Stomach (tissue), 9 donors: ENCODE results near the gene DNAJC25. TPM values are rescaled to one million over a fixed set of nuclear protein-coding genes. Genes with fewer than 3 reads are reported as not detected.
A peak's percentile ranks its signal among the peaks of the same experiment; 100 is the strongest.

ENCODE experiments used
- DNase-seq, 2 donors: peaks; one replicate each; pipeline versions ENCODE4 v3.0.0 to v3.0.0-alpha.2; 2013 to 2019
- H3K27ac ChIP-seq, 5 donors: fragments of 200-600 bp in 4 of 5; sonication (generic) in 4 of 5; one replicate each; pipeline ENCODE4 v1.5.1; 2013 to 2019; ENCODE audit warnings: mild to moderate bottlenecking in 1 of 5, moderate library complexity in 1 of 5
- H3K27me3 ChIP-seq, 3 donors: fragments of 200-600 bp; sonication (generic); one replicate each; pipeline ENCODE4 v1.5.1; 2017 to 2019; ENCODE audit warnings: mixed run types in 1 of 3
- H3K36me3 ChIP-seq, 4 donors: fragments of 200-600 bp; sonication (generic); 1 replicate in 3 of 4; 2 replicates in 1 of 4; pipeline ENCODE4 v1.5.1; 2016 to 2019
- H3K4me1 ChIP-seq, 4 donors: fragments of 200-600 bp; sonication (generic); one replicate each; pipeline ENCODE4 v1.5.1; 2016 to 2019
- H3K4me3 ChIP-seq, 4 donors: fragments of 200-600 bp; sonication (generic) in 3 of 4; one replicate each; pipeline ENCODE4 v1.5.1; 2016 to 2019; ENCODE audit warnings: mild to moderate bottlenecking in 1 of 4
- H3K9me3 ChIP-seq, 4 donors: fragments of 200-600 bp; sonication (generic); one replicate each; pipeline ENCODE4 v1.5.1; 2016 to 2019
- EP300 ChIP-seq: sonication (generic); formaldehyde crosslinking; IDR thresholded peaks from one replicate; pipeline ENCODE4 v1.6.1; 2017; ENCODE audit warnings: antibody characterized with exemption
- POLR2A ChIP-seq, 4 donors: fragments of 450-650 bp; IDR thresholded peaks; one replicate each; pipeline ENCODE4 v1.6.1; 2016; ENCODE audit warnings: antibody characterized with exemption in 4 of 4, control low read depth in 2 of 4, mild to moderate bottlenecking in 1 of 4, moderate library complexity in 1 of 4
- POLR2AphosphoS5 ChIP-seq, 3 donors: sonication (generic); formaldehyde crosslinking; IDR thresholded peaks; one replicate each; pipeline ENCODE4 v1.6.1; 2016; ENCODE audit warnings: antibody characterized with exemption in 3 of 3
- WGBS, 5 donors: extraction: QIAGEN DNeasy Blood & Tissue Kit in 3 of 5; methylation state at CpG; one replicate each; pipeline versions ENCODE4 v1.1.5 to v1.1.7; 2013 to 2018; 5-methylcytosine and 5-hydroxymethylcytosine counted together
- intact Hi-C: fragments of 100-400 bp; cut with DNase I; formaldehyde crosslinking; loops from one replicate; pipeline ENCODE4 v1.15.1; 2023; ENCODE audit warnings: low total_unique reads
- polyA plus RNA-seq, 3 donors: library from polyadenylated mRNA; stranded (reverse); fragments of 200-250 nt; gene quantifications; one replicate each; pipeline ENCODE4 v1.2.3, GENCODE V29; 2013
- total RNA-seq, 5 donors: library from RNA; depleted of rRNA; stranded (reverse); fragments of >200 nt; gene quantifications; one replicate each; pipeline versions ENCODE4 v1.1.0 to v1.2.3, GENCODE V29; 2014 to 2016
- TF ChIP-seq, protein P1 (sequence below), 7 experiments: fragments of 450-650 bp in 4 of 7; fragments of 200-600 bp in 3 of 7; sonication (generic) in 3 of 7; IDR thresholded peaks; one replicate each; pipeline ENCODE4 v1.5.1; 2016 to 2019; ENCODE audit warnings: antibody characterized with exemption in 7 of 7, control low read depth in 2 of 7, mild to moderate bottlenecking in 1 of 7
- donor health status: healthy with polysubstance abuse.
- donor health status: Bipolar disorder and iron deficiency.
- donor health status: healthy.

The DNAJC25 gene
- total and polyA plus RNA-seq, 8 donors = 1.3 to 44.0 (median 4.7) TPM; not detected in 1

DNA sequence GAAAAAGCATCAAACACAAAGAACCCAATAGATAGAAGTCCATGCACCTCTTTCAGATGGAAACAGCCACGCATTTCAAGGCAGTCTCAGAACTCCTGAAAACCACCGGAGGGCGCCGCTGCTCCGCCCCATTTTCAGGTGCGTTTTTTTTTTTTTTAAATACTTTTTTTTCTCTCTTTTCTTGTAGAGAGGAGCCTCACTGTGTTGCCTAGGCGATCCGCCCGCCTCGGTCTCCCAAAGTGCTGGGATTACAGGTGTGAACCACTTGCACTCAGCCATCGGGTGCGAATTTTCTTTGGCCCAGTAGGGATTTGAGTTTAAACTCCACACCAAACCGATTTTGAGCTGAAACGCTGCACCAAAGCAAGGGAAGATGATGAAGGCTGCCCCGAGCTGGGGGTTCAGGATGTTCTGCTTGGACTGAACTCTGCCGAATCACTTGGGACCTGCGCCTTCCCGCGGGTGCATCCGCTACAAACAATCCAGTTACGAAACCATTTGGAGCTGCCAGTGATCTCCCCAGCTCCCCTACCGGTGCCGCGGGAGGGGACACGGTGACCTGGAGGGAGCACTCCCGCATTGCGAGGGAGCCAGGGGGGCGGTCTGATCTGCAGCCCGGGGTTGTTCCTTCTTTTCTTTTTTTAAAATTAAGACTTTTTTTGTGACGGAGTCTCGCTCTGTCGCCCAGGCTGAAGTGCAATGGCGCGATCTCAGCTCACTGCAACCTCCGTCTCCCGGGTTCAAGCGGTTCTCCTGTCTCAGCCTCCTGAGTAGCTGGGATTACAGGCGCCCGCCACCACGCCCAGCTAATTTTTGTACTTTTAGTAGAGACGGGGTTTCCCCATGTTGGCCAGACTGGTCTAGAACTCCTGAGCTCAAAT, 33.0 kb upstream of the DNAJC25 start:
- peak overlapping the region; percentile 77 to 94 (median 92) for H3K27ac ChIP-seq
- H3K36me3 ChIP-seq = peaks cover 19 to 42% (median 38%) of the 10 kb centered on the region in 4 donors
- DNase-seq = peak; percentile 69 to 92
- TF ChIP-seq, protein P1, sequence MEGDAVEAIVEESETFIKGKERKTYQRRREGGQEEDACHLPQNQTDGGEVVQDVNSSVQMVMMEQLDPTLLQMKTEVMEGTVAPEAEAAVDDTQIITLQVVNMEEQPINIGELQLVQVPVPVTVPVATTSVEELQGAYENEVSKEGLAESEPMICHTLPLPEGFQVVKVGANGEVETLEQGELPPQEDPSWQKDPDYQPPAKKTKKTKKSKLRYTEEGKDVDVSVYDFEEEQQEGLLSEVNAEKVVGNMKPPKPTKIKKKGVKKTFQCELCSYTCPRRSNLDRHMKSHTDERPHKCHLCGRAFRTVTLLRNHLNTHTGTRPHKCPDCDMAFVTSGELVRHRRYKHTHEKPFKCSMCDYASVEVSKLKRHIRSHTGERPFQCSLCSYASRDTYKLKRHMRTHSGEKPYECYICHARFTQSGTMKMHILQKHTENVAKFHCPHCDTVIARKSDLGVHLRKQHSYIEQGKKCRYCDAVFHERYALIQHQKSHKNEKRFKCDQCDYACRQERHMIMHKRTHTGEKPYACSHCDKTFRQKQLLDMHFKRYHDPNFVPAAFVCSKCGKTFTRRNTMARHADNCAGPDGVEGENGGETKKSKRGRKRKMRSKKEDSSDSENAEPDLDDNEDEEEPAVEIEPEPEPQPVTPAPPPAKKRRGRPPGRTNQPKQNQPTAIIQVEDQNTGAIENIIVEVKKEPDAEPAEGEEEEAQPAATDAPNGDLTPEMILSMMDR (IDR thresholded peaks at IDR 0.05) = peak in 5 of 7 experiments; percentile 15 to 65 (median 63)
- no peak for TF ChIP-seq POLR2A (IDR thresholded peaks at IDR 0.05)
- peak in 1 of 3 donors; percentile 7 for TF ChIP-seq POLR2AphosphoS5 (IDR thresholded peaks at IDR 0.05)
- TF ChIP-seq EP300 = no peak
- no peaks in the 10 kb centered on the region for H3K27me3 ChIP-seq
- intact Hi-C loops = no loop called here
- H3K4me3 ChIP-seq = peak overlapping the region; percentile 69 to 80 (median 78)
- no peaks in the 10 kb centered on the region for H3K9me3 ChIP-seq
- WGBS, 5 donors = 1 to 2% (median 1%) methylated on average over 41 of the region's 41 CpGs
- H3K4me1 ChIP-seq = peaks cover 5 to 42% (median 33%) of the 10 kb centered on the region in 4 donors

DNA sequence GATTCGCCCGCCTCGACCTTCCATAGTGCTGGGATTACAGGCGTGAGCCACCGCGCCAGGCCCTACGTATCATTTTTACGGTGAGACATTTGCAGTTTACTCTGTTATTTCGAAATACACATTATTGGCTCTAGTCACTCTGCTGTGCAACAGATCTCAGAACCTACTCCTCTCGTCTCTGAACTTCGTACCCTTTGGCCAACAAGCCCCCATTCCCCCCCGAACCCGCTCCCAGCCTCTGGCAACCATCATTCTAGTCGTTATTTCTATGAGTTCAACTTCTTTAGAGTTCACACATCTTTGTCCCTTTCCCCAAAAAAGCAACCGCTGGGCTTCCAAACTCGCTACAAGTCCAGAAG, 32.4 kb upstream of the DNAJC25 start:
- TF ChIP-seq POLR2A (IDR thresholded peaks at IDR 0.05) (no peak), EP300 (no peak), POLR2AphosphoS5 (IDR thresholded peaks at IDR 0.05) (no peak)
- TF ChIP-seq, protein P1 (IDR thresholded peaks at IDR 0.05) = no peak
- WGBS, 5 donors = 2 to 5% (median 3%) methylated on average over 16 of the region's 16 CpGs

DNA sequence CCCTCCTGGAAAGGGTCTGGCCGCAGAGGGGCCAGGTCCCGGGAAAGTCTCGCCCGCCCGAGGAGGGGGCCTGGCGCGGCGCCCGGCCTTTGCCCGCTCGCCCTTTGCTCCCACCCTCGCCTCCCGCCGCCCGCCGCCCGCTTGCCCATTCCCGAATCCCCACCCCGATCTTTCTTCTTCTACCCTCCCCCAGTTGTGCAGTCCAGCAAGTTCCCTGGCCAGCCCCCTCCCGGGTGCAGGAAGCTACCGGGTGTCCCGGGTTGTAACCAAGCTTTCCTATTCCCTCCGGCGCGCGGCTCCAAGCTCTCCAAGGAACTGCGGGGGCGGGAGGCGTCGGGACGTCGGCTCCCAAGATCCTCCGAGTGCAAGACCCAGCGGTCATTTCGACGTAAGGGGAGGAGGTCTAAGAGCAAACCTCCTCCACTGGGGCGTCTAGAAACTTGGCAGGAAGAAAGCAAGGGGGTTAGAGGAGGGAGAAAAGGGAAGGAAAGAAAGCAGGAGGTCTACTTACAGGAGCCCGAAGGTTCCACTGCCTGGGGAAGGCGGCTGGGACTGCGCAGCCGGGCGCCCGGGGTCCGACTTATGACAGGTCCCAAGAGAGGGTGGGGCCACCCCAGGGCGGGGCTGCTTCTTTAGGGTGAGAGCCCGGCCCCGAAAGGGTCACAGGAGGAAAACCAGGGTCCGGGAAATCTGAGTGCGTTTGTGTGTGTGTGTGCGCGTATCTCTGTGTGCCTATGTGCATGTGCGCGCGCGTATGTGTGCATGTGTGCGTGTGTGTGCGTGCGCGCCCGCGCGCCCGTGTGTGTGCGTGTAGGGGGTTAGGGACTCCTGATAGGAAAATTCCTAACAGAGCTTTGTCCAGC, 31.8 kb upstream of the DNAJC25 start, which contains the start of gene PTGR1:
TSS of gene PTGR1 (minus strand) at position 556 of the 863 bp plus-strand sequence. CDS start 2,225 bp downstream, outside the sequence.
- peak; percentile 76 to 94 for DNase-seq
- peak within 1 kb of the TSS; percentile 77 to 94 (median 92) for H3K27ac ChIP-seq
- H3K4me3 ChIP-seq = peak within 1 kb of the TSS; percentile 69 to 80 (median 78)
- intact Hi-C loops = no loop called here
- TF ChIP-seq POLR2A (IDR thresholded peaks at IDR 0.05) (no peak), POLR2AphosphoS5 (IDR thresholded peaks at IDR 0.05) (peak; percentile 10 to 67 (median 61)), EP300 (no peak)
- TF ChIP-seq, protein P1 (IDR thresholded peaks at IDR 0.05) = no peak
- WGBS, 5 donors = 1 to 3% (median 1%) methylated on average over 56 to 64 of the region's 64 CpGs
- H3K27me3 ChIP-seq = no peaks in the 10 kb centered on the region
- H3K36me3 ChIP-seq = peaks cover 19 to 30% (median 26%) of the 10 kb centered on the region in 4 donors
- no peaks in the 10 kb centered on the region for H3K9me3 ChIP-seq
- peaks cover 5 to 54% (median 36%) of the 10 kb centered on the region in 4 donors for H3K4me1 ChIP-seq

More for the DNA sequence above, 32.4 kb upstream of the DNAJC25 start:
- Histone ChIP-seq H3K9me3 (no peaks in the 10 kb centered on the region), H3K4me3 (peak overlapping the region; percentile 69 to 80 (median 78)), H3K36me3 (peaks cover 19 to 36% (median 32%) of the 10 kb centered on the region in 4 donors), H3K27ac (peak overlapping the region; percentile 77 to 94 (median 92)), H3K4me1 (peaks cover 5 to 48% (median 35%) of the 10 kb centered on the region in 4 donors), H3K27me3 (no peaks in the 10 kb centered on the region)
- intact Hi-C loops = no loop called here
- DNase-seq = peak; percentile 41 to 64

DNA sequence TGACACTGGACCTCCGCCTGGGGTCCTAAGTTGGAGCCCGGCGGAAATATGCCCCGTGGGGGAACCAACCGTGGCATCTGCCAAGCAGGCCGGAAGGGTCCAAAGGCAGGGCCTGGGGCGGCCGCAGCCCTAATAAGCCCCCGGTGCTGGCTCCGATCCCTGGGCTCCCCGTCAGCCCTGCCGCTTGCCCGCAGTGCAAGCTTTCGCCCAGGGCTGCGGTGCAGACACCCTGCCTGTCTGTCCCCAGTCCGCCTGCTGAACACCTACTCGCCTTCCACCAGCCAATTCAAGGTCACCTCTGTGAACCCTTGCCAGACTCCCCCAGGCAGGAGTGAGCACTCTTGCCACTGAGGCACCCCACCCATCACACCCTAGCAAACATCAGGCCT, 31.2 kb upstream of the DNAJC25 start:
- Histone ChIP-seq H3K4me3 (peak overlapping the region; percentile 69 to 80 (median 78)), H3K27me3 (no peaks in the 10 kb centered on the region), H3K4me1 (peaks cover 5 to 57% (median 37%) of the 10 kb centered on the region in 4 donors), H3K9me3 (no peaks in the 10 kb centered on the region), H3K27ac (peak overlapping the region; percentile 77 to 94 (median 92)), H3K36me3 (peaks cover 17 to 23% (median 22%) of the 10 kb centered on the region in 4 donors)
- WGBS, 5 donors = 32 to 42% (median 38%) methylated on average over 9 to 17 of the region's 17 CpGs
- DNase-seq = no peak
- intact Hi-C loops = no loop called here
- no peak for TF ChIP-seq POLR2A (IDR thresholded peaks at IDR 0.05)
- TF ChIP-seq, protein P1 (IDR thresholded peaks at IDR 0.05) = no peak
- no peak for TF ChIP-seq POLR2AphosphoS5 (IDR thresholded peaks at IDR 0.05)
- no peak for TF ChIP-seq EP300
